GM18861 (cell line): ENCODE data around the gene CLDN11.

Source experiments
- ATAC-seq: cut with Tn5 transposase; IDR thresholded peaks from one replicate; pipeline ENCODE4 v1.9.1; 2021; ENCODE audit not compliant: unreplicated experiment

Gene CLDN11

DNA sequence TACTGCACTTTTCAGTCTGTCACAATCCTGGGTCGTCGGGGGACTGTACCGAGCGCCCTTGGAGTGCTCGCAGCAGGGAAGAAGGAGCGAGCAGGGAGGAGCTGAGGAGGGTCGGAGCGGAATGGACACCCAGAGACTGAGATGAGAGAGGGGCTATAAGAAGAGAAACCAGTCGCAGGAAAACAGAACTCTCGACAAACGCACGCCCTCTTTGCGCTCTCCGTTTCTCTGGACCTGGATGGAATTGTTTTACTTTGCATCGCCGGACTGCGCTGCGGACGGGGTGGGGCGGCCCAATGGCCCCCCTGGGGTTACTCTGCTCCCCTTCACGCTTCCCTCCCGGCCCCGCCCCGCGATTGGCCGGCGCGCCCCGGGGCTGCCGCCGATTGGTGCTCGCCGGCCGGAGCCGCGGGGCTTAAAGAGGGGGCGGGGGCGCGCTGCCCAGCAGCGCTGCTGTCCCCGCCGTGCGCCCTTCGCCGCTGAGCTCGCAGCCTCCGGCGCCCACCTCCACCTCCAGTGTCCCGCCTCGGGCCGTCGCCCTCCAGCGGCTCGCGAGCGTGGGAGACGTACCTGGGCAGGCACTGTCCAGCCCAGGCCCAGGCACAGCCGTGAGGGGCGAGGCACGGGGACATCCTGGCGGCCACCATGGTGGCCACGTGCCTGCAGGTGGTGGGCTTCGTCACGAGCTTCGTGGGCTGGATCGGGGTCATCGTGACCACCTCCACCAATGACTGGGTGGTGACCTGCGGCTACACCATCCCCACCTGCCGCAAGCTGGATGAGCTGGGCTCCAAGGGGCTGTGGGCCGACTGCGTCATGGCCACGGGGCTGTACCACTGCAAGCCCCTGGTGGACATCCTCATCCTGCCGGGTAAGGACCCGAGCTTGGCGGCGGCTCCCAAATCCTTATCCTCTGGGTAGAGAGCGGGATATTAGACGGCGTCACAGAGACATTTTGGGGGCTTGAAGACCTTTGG, at the start of gene CLDN11:
TSS of gene CLDN11 (plus strand) at position 447 of the 977 bp plus-strand sequence. CDS start at position 646, 199 bp downstream.
- no peak for ATAC-seq

DNA sequence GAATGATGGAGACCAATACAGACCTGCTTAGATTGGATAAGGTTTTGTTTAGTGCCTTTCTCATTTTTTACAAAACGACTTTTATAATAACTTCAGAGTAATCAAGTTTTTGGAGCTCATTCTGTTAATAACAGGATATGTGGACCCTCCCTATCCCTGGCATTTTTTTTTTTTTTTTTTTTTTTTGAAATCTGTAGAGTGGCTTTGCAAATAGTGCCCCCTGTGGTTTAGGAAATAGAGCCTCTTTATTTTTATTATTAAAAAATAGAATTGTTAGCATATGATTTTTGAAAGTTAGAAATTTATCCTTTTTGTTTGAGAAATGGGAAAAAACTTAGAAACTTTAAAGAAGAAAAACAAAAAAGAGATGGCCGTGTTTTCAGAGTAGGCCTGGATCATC, 49.7 kb upstream of the CLDN11 start:
- ATAC-seq = no peak

DNA sequence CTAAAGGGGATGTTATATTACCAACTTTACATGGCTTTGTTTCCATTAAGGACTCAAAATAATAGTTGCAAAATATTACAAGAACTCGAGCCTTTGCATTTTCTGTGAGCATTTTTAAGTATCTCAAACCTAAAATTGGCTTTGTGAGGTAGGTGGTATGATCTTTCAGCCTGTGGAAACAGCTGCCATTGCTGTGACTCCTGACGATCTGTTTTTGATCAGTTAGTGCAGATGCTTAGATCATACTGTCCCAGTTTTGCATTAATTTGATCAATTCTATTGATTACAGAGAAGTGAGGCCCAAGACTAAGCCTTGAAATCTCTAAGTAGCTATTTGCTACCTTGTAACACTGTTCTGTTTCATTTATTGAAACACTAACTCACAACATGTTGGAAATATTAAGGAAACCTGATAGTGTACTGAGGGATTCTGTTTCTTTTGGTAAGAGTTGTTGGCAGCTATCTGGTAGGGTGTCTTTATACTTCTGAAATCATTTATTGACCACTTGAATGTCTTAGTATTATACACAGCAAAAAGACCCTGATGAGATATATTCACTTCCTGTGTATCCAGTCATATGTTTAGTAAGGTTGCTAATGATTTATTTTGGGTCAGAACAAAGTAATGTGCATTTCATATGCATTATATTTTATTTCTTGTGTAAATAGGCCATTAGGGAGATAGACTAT, 46.3 kb upstream of the CLDN11 start:
- peak; percentile 61 for ATAC-seq

- no peak for ATAC-seq
These were observed 35.1 kb upstream of the CLDN11 start for GRCh38 chr3:170383567-170383966.

DNA sequence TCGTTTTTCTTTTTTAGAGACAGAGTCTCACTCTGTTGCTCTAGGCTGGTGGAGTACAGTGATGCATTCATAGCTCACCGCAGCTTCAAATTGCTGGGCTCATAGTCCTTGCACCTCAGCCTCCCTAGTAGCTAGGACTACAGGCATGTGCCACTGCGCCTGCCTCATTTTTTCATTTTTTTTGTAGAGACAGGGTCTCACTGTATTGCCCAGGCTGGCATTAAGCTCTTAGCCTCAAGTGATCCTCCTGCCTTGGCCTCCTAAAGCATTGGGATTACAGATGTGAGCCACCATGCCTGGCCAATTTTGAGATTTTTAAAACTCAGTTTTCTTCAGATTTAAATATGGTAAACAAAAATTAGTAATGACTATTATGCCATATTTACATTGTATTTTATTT, 32.2 kb upstream of the CLDN11 start:
- no peak for ATAC-seq

DNA sequence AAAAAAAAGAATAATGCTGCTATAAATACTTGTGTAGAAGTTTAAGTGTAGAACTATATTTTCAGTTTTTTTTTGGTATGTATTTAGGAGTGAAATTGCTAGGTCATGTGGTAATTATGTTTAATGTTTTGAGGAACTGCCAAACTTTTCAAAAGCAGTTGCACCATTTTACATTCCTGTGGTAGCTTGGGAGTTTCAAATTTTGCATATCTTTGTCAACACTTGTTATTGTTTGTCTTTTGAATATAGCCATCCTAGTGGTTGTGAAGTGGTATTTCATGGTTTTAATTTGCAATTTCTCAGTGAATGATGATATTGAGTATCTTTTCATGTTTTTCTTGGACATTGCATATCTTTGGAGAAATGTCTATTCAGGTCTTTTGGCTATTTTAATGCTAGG, 30.7 kb upstream of the CLDN11 start:
- ATAC-seq = no peak

- no peak for ATAC-seq
These were observed 27.6 kb upstream of the CLDN11 start for GRCh38 chr3:170391108-170391507.

- no peak for ATAC-seq
These were observed 21.0 kb upstream of the CLDN11 start for GRCh38 chr3:170397685-170398084.

GRCh38 chr3:170405101-170405500, 13.6 kb upstream of the CLDN11 start:
- no peak for ATAC-seq

DNA sequence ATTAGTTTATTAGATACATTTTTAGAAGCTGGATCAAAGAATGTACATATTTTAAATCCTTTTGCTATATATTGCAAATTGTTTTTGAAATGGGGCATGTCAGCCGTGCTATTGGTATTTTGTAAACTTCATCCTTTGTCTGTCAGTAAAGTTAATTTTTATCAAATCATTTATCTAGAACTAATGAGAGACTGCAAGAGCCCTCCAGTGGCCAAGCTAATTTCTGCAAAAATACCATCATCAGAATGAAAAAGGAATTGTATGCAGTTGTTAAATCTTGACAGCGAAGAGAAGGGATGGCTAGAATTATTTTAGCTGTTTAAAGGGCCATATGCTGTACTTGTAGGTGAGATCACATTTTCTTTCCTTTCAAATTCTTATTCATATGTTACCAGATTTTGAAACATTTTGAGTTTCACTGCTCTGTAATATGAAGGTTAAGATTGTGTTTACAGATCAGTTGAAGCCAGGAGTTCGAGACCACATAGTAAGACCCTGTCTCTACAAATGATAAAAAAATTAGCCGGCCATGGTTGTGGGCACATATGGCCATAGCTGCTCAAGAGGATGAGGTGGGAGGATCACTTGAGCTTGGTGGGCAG, 8.1 kb upstream of the CLDN11 start:
- no peak for ATAC-seq

DNA sequence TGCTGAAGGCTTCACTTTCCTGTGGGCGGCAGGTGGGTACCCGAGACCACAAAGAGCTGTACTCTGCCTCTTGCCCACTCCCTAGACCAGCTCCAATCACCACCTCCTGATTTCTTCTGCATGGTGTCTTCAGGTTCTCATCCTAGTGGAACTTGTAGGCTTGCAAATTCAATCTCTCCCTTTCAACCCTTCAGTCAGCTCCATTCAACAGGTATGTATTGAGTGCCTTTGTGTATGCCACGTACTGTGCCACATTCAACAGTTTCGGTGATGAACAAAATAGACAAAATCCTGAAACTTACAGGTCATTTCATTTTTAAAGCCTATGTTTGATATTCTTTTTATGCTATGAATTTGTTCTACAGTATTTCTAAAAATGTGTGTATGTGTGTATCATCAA, 5.4 kb upstream of the CLDN11 start:
- ATAC-seq = no peak

GRCh38 chr3:170414202-170414663, 4.4 kb upstream of the CLDN11 start:
- peak; percentile 56 for ATAC-seq

DNA sequence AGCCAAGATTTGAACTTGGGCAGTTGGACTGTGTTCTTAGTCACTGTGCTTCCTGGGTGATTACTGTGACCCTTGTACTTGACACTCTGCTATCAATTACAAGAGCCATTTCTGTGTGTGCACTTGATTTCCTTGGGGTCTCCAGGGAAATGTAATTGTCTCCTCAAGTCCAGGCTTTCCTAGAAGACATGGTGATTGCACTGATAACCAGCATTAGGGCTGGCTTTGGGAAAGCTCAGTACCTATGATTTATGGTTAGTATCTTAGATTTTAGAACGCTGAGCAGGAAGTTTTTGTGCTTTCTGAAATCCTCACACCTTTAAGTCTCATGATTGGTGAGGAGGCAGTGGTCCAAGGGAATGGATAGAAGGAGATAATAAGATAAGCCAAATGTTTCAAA, 1.6 kb upstream of the CLDN11 start:
- no peak for ATAC-seq

DNA sequence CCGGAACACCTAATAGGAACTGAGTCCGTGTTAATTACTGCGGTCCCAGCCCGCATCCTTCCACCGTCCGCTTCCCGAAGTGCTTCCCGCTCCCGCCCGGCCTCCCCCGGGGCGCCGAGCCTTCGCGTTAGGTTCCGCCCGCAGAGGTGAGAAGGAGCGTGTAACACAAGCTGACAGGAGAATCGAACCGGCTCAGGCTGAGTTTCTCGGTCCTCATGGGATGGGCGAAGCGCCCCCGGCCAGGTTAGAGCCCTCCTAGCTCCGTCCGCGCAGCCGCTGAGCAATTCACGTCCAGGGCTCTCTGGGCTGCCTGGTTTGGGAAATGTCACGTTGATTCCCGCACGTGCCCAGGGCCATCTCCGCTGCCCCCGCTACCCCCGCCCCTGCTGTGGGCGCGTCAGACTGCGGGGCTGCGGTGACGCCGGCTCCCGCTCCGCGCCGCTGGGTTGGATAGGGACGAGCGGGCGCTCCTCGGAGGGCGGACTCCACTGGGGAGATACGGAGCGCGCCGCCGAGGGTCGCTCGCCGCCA, 954 bp downstream of the CLDN11 start:
- no peak for ATAC-seq

GRCh38 chr3:170420307-170420821, 1.7 kb downstream of the CLDN11 start:
- ATAC-seq = no peak

DNA sequence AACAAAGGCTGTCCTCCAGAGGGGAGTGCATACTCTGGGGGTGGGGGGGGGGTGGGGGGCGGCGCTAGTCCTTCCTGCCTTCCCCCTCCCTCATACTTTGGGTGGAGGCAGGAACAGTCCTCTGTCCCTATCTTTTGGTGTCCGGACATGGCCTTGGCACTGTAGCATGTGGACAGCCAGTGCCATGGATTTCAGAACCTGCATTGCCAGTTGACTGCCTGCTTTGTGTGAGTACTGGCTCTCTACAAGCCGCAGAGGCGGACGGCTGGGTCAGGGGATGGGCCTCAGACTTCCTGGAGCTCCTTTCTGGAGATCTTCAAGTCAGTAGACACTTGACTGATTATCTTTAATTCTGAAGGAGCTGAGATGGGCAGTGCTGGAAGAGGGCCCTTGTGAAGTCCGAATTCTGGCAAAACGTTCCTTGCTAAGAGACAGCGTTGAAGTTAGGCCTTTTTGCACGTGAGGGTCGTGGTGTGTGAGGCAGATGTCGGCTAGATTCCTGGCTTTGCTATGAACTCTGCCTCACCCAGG, 2.5 kb downstream of the CLDN11 start:
- no peak for ATAC-seq

DNA sequence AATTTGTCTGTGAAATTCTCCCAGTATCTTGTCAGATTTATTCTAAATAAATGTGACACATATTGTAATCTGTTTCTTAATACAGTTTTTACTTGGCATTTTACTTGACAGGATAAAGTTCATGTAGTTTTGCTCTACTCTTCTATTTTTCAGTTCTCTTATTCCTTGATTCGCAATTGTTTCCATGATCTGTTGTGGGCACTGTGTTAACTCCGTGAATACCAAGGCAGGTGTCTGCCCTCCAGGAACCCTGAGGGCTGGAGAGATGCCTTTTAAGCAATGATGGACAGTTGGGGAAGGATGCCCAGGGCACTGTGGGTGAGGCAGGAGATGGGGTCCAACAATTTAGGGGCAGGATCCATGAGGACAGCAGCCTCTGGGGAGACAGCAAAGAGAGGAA, 3.1 kb downstream of the CLDN11 start:
- no peak for ATAC-seq

DNA sequence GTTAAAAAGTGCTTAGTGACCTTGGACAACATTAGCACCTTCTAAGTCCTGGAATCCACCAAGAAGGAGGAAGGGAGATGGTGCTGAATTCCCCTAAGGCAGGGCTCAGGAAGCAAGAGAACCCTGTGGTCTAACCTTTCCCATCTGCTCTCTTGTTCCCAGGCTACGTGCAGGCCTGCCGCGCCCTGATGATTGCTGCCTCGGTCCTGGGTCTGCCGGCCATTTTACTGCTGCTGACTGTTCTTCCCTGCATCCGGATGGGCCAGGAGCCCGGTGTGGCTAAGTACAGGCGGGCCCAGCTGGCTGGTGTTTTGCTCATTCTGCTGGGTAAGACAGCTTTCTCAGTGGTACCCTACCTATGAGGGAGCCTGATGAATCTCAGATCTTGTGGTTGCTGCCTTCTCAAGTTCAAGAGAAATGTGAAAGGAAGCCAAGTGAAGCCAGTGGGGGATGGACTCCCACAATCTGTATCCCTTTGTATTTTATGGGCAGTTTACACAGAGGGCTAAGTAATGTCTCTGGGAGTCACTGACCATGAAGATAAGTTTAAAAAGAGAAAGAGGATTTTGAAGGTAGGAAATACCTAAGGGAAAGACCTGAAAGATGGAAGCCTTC, 4.4 kb downstream of the CLDN11 start:
- no peak for ATAC-seq

DNA sequence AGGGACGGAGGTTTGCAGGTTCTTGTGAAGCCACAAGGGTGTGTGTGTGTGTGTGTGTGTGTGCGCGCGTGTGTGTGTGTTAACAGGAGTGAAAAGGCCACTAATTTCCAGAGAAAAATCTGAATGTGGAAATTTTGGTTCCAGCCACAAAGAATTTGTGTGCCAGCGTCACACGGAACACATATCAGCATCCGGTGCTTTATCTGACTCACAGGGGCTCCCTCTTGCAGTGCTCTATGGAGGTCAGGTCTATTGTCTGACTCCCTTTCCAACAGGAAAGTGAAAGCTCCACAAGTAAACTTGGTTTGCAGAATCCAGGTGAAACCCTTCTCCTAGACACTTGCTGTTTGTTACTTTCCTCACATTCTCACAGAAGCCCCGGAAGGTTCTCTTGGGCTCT, 6.2 kb downstream of the CLDN11 start:
- no peak for ATAC-seq

DNA sequence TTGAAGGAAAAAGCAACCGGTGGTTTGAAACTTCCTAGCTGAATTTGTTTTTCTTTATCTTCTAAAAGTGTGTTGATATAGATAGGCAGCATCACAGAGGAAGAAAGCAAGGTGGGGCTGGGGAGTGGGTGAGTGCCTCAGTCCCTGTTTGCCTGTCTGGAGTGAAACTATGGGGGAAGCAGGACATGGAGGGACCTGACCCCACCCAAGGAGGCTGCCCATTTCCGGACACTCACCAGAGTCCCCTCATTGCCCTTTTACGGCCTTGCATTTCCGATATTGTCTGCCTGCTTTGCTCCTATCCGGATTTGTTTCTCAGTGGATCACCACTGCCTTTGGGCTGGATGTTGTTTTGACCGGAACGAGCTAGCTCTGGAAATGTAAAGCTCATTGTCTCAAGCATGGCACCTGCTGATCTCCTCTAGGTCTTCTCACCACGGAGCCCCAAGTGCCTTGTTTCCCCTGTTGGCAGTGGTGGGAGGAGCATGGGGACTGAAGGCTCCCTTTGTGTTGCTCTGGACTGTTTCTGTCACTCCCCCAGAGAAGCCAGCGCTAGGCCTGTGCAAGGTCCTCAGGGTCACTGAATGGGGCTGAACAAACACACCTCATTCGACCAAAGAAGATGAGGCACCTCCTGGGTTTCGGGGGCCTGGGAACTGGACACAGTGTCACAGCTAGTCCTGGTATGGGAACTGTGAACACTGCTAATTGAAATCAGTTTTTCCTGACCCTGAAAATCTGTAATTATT, 7.0 kb downstream of the CLDN11 start:
- no peak for ATAC-seq
